ENCODE measurements around the gene OOSP4A. TPM values are rescaled to one million over a fixed set of nuclear protein-coding genes. Genes with fewer than 3 reads are reported as not detected.

OOSP4A gene
- total RNA-seq, 1 experiment from 2014 or later: not detected

GRCh38 chr11:59967677-59968394, 4.0 kb downstream of the OOSP4A start:
- Histone ChIP-seq H3K4me1 (ENCODE audit: insufficient read depth, low read length) (no peaks in the 10 kb centered on the region), H2AFZ (ENCODE audit: low read length) (no peak overlapping the region), H3K36me3 (ENCODE audit: low read depth, low read length) (no peaks in the 10 kb centered on the region), H3K9me2 (replicated peaks; ENCODE audit: low read length) (no peaks in the 10 kb centered on the region), H3K27ac (ENCODE audit: low read length) (no peak overlapping the region), H3K9me3 (ENCODE audit: low read length) (no peaks in the 10 kb centered on the region), H3K9ac (ENCODE audit: low read length) (no peak overlapping the region), H3K4me2 (ENCODE audit: low read length) (no peak overlapping the region), H3F3A (ENCODE audit: low read length, unreplicated experiment) (no peaks in the 10 kb centered on the region), H3K4me3 (ENCODE audit: low read length) (no peak overlapping the region), H3K27me3 (ENCODE audit: low read length) (no peaks in the 10 kb centered on the region), H4K20me1 (ENCODE audit: low read length) (no peaks in the 10 kb centered on the region), H3K79me2 (ENCODE audit: low read length) (no peaks in the 10 kb centered on the region)
- ChIA-PET CTCF (no interaction called here), POLR2A (ENCODE audit: unreplicated experiment) (no interaction called here)
- no TSS peak for BruUV-seq (replicated peaks)
- TF ChIP-seq EZH2 (IDR thresholded peaks at IDR 0.05; ENCODE audit: low read length, unreplicated experiment): no peak
- TF ChIP-seq, protein P1, sequence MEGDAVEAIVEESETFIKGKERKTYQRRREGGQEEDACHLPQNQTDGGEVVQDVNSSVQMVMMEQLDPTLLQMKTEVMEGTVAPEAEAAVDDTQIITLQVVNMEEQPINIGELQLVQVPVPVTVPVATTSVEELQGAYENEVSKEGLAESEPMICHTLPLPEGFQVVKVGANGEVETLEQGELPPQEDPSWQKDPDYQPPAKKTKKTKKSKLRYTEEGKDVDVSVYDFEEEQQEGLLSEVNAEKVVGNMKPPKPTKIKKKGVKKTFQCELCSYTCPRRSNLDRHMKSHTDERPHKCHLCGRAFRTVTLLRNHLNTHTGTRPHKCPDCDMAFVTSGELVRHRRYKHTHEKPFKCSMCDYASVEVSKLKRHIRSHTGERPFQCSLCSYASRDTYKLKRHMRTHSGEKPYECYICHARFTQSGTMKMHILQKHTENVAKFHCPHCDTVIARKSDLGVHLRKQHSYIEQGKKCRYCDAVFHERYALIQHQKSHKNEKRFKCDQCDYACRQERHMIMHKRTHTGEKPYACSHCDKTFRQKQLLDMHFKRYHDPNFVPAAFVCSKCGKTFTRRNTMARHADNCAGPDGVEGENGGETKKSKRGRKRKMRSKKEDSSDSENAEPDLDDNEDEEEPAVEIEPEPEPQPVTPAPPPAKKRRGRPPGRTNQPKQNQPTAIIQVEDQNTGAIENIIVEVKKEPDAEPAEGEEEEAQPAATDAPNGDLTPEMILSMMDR (conservative IDR thresholded peaks at IDR 0.05; ENCODE audit: low read depth, low read length): no peak
- no peak for TF ChIP-seq EZH2phosphoT487 (IDR thresholded peaks at IDR 0.05; ENCODE audit: borderline replicate concordance, low read length)
- intact Hi-C loops (cut with micrococcal nuclease): no loop called here
- ATAC-seq: no peak
- no peak for DNase-seq

DNA sequence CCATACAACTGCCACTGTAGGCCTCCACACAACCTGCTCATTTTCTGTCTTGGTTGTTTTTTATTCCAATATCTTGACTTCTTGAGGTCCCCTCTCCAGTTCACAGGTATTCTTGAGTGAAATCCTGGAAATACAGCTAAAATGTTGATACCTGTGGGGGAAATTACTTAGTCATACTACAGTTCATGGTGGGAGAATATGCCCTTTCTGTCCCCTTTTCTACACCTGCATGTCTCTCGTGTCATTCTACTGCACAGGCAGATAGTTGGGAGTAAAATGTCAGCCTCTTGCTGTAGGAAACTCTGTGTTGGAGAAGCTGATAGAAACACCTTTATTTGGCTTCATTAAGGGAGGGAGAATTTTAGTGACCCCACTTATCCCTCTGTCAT, 4.6 kb downstream of the OOSP4A start:
- H3F3A ChIP-seq (ENCODE audit: low read length, unreplicated experiment): no peaks in the 10 kb centered on the region

DNA sequence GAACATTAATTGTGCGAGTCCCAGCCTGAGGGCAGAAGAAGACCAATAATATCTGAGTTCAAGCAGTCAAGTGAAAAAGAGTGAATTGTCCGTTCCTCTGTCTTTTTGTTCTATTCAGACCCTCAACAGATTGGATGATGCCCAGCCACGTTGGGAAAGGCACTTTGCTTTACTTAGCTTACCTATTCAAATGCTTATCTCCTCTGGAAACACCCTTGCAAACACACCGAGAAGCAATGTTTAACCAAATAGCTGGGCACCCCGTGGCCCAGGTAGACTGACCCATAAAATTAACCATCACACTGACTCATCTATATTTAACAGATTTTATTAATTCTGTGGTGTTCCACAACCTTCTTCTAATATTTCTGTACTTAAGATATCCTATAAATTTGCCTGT, 9.3 kb downstream of the OOSP4A start:
- Histone ChIP-seq H4K20me1 (ENCODE audit: low read length) (no peaks in the 10 kb centered on the region), H3K9me2 (replicated peaks; ENCODE audit: low read length) (no peaks in the 10 kb centered on the region), H3K27ac (ENCODE audit: low read length) (no peak overlapping the region), H3K9me3 (ENCODE audit: low read length) (no peaks in the 10 kb centered on the region), H3K4me3 (ENCODE audit: low read length) (no peak overlapping the region), H3K4me1 (ENCODE audit: insufficient read depth, low read length) (no peaks in the 10 kb centered on the region), H3K4me2 (ENCODE audit: low read length) (no peak overlapping the region), H3K79me2 (ENCODE audit: low read length) (no peaks in the 10 kb centered on the region), H3K27me3 (ENCODE audit: low read length) (no peaks in the 10 kb centered on the region), H3K9ac (ENCODE audit: low read length) (no peak overlapping the region), H2AFZ (ENCODE audit: low read length) (no peak overlapping the region), H3K36me3 (ENCODE audit: low read depth, low read length) (no peaks in the 10 kb centered on the region), H3F3A (ENCODE audit: low read length, unreplicated experiment) (no peaks in the 10 kb centered on the region)
- ATAC-seq: no peak
- ChIA-PET CTCF (no interaction called here), POLR2A (ENCODE audit: unreplicated experiment) (no interaction called here)
- no TSS peak for BruUV-seq (replicated peaks)
- DNase-seq: no peak
- intact Hi-C loops (cut with micrococcal nuclease): no loop called here
- TF ChIP-seq EZH2phosphoT487 (IDR thresholded peaks at IDR 0.05; ENCODE audit: borderline replicate concordance, low read length) (no peak), EZH2 (IDR thresholded peaks at IDR 0.05; ENCODE audit: low read length, unreplicated experiment) (no peak)
- TF ChIP-seq, protein P1 (conservative IDR thresholded peaks at IDR 0.05; ENCODE audit: low read depth, low read length): no peak

More for the DNA sequence above, 4.6 kb downstream of the OOSP4A start:
- intact Hi-C loops (cut with micrococcal nuclease): no loop called here
- H3K27me3 ChIP-seq (ENCODE audit: low read length): no peaks in the 10 kb centered on the region
- no peaks in the 10 kb centered on the region for H3K9me3 ChIP-seq (ENCODE audit: low read length)
- H3K36me3 ChIP-seq (ENCODE audit: low read depth, low read length): no peaks in the 10 kb centered on the region
- ChIA-PET POLR2A (ENCODE audit: unreplicated experiment) (no interaction called here), CTCF (no interaction called here)
- H3K4me2 ChIP-seq (ENCODE audit: low read length): no peak overlapping the region
- H3K9ac ChIP-seq (ENCODE audit: low read length): no peak overlapping the region
- H3K27ac ChIP-seq (ENCODE audit: low read length): no peak overlapping the region
- H3K4me3 ChIP-seq (ENCODE audit: low read length): no peak overlapping the region
- no TSS peak for BruUV-seq (replicated peaks)
- no peaks in the 10 kb centered on the region for H3K79me2 ChIP-seq (ENCODE audit: low read length)
- ATAC-seq: no peak
- H4K20me1 ChIP-seq (ENCODE audit: low read length): no peaks in the 10 kb centered on the region
- no peaks in the 10 kb centered on the region for H3K4me1 ChIP-seq (ENCODE audit: insufficient read depth, low read length)
- no peak overlapping the region for H2AFZ ChIP-seq (ENCODE audit: low read length)
- no peaks in the 10 kb centered on the region for H3K9me2 ChIP-seq (replicated peaks; ENCODE audit: low read length)
- no peak for DNase-seq
- TF ChIP-seq EZH2phosphoT487 (IDR thresholded peaks at IDR 0.05; ENCODE audit: borderline replicate concordance, low read length) (no peak), EZH2 (IDR thresholded peaks at IDR 0.05; ENCODE audit: low read length, unreplicated experiment) (no peak)
- TF ChIP-seq, protein P1 (conservative IDR thresholded peaks at IDR 0.05; ENCODE audit: low read depth, low read length): no peak

All from PC-3 (cell line).